GM10266 (cell line): ENCODE data around the gene CNPY4.
"Not testable (repeated sequence)": the region's sequence is repeated elsewhere in the genome, so short reads cannot be mapped to it uniquely, and the experiment has no call there.

Experiments used
- DNase-seq: peaks from one replicate; pipeline ENCODE4 v3.0.0; 2012; ENCODE audit errors: extremely low spot score
- TF ChIP-seq, protein P1 (sequence below): IDR thresholded peaks from 2 replicates; pipeline ENCODE4 v1.5.1; 2012; ENCODE audit warnings: mild to moderate bottlenecking, low read depth; ENCODE audit not compliant: control insufficient read depth, insufficient read depth; ENCODE audit errors: missing control alignments

CNPY4 gene

DNA sequence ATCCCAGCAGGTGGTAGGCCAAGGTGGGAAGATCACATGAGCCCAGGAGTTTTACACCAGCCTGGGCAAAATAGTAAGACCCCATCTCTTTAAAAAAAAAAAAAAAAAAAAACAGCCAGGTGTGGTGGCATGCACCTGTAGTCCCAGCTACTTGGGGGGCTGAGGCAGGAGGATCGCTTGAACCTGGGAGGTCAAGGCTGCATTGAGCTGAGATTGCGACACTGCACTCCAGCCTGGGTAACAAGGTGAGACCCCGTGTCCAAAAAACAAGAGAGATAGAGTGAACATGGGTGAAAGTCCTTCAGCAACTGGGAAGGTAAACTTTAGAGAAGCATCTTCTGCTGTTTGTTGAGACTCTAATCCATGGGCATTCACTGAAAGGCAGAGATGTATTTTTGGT, 23.0 kb downstream of the CNPY4 start:
- TF ChIP-seq, protein P1, sequence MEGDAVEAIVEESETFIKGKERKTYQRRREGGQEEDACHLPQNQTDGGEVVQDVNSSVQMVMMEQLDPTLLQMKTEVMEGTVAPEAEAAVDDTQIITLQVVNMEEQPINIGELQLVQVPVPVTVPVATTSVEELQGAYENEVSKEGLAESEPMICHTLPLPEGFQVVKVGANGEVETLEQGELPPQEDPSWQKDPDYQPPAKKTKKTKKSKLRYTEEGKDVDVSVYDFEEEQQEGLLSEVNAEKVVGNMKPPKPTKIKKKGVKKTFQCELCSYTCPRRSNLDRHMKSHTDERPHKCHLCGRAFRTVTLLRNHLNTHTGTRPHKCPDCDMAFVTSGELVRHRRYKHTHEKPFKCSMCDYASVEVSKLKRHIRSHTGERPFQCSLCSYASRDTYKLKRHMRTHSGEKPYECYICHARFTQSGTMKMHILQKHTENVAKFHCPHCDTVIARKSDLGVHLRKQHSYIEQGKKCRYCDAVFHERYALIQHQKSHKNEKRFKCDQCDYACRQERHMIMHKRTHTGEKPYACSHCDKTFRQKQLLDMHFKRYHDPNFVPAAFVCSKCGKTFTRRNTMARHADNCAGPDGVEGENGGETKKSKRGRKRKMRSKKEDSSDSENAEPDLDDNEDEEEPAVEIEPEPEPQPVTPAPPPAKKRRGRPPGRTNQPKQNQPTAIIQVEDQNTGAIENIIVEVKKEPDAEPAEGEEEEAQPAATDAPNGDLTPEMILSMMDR, result no peak

DNA sequence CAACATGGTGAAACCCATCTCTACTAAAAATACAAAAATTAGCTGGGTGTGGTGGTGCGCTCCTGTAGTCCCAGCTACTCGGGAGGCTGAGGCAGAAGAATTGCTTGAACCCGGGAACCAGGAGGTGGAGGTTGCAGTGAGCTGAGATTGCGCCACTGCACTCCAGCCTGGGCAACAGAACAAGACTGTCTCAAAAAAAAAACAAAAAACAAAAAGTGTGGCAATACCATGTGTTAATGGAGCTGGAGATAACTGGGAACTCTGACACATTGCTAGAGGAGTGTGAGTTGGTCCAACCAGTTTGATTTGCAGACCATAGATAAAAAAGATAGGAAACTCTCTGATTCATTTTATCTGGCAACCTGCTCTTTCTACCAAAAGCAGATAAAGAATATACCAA, 26.9 kb downstream of the CNPY4 start:
- DNase-seq, result not testable (repeated sequence)

More for the DNA sequence above, 23.0 kb downstream of the CNPY4 start:
- DNase-seq, result no peak

DNA sequence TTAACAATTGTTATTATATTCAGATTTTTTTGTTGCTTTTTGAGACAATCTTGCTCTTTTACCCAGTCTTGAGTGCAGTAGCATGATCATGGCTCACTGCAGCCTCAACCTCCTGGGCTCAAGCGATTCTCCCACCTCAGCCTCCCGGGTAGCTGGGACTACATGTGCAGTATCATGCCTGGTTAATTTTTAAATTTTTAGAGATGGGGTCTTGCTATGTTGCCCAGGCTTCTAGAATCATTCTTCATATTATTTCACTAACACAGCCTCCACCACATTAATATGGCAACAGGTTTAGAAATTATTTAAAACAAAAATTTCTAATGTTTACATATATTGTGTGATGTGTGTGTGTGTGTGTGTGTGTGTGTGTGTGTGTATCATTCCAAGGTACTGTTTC, 27.8 kb downstream of the CNPY4 start:
- TF ChIP-seq, protein P1, result no peak
- DNase-seq, result no peak

DNA sequence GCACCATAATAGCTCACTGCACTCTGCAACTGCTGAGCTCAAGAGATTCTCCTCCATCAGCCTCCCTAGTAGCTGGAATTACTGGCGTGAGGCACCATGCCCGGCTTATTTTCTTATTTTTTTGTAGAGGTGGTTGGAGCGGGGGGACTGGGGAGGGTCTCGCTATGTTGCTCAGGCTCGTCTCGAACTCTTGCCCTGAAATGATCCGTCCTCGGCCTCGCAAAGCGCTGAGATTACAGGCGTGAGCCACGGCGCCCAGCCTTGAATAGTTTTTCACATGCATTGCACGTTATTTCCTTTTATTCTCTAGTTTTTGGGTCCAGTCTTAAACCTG, 28.8 kb downstream of the CNPY4 start:
- DNase-seq, result no peak
- TF ChIP-seq, protein P1, result no peak

DNA sequence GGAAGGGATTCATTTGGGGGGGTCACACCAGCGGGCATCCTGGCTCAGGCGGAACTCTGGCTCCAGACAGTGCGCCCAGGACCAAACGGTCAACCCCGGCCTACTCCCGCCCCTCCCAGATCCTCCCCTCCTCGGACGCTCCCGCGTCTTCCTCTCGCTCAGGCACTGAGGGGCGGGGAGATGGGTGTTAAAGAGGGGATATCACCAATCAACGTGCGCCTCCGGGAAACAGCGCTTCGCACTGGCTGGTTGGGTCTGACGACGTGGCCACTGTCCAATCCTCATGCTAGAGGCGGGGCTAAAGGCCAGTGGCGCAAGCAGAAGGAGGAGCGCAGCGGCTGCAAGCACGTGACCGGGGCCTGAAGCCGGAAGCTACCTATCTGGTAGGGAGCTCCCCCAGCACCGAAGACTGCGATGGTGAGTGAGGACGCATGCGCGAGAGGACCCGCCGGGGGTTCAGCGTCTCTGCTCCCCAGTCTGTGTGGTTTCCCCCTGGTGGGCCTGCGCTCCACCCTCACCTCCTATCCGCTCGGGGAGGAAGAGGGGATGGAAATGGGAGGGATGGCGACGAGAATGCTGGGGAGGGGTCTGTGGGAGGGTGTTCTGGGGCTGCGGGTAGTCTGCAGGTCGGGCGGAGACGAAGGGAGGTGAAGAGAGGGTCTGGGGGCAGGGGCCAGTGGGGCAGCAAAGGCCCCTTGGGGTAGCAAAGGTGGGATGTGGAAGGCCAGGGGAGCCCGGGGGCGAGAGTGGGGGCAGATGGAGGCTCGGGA, 29.3 kb downstream of the CNPY4 start, which contains the start of gene LAMTOR4:
Gene LAMTOR4, plus strand, starts transcription at position 360 of the 770 bp plus-strand sequence. Its CDS starts 55 bp downstream, at position 415.
- DNase-seq, result peak; percentile 96
- TF ChIP-seq, protein P1, result no peak

DNA sequence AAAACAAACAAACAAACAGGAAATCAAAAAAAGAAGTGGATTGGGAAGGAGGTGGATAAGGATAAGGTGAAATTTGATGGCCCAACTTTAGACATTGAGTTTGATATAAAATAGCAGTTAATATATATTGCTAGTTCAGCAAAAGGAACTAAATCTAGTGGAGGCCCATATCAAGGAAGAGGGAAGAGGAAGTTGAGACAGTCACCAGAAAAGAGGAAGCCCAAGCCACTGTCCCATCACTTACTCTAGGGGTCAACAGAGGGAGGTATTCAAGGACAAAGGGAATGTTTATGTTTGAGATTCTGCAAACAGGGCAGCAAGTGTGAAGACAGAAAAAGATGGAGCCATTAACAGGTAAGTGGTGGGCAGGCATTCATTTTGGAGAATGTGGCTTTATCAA, 33.0 kb downstream of the CNPY4 start:
- TF ChIP-seq, protein P1, result no peak
- DNase-seq, result no peak

DNA sequence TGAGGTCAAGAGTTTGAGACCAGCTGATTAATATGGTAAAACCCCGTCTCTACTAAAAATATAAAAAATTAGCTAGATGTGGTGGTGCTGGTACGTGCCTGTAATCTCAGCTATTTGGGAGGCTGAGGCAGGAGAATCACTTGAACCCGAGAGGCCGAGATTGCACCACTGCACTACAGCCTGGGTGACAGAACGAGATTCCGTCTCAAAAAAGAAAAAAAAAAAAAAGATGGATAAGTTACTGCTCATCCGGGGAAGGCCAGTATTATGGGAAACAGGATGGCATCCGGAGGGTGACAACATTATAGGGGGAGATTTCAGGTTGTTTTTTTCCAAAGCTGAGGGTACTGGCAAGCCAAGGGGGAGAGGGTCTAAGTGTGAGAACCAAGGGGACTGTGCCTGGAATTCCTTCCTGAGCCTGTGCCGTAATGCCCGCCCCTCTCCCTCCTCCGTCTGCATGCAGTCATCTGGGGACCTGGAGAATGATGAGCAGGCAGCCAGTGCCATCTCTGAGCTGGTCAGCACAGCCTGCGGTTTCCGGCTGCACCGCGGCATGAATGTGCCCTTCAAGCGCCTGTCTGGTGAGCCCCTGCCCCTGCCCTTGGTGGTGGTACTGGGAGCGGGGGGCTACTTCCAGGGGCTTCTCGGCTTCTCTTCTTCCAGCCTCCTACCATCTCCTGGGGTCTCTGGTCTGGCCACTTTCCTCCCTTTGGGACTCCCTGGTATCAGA, 33.7 kb downstream of the CNPY4 start:
- DNase-seq, result no peak
- TF ChIP-seq, protein P1, result no peak
